K562 (cell line): ENCODE measurements around the gene SOWAHD. TPM values are rescaled to one million over a fixed set of nuclear protein-coding genes. Genes with fewer than 3 reads are reported as not detected.

Experiments used
- CC2D1A ChIP-seq: fragments of 450-650 bp; IDR thresholded peaks from 2 replicates; pipeline ENCODE4 v1.6.1; 2017; ENCODE audit warnings: mild to moderate bottlenecking
- KLF6 ChIP-seq: fragments of 250-450 bp; sonication (Bioruptor Pico); IDR thresholded peaks from 2 replicates; pipeline ENCODE4 v1.4.0; 2020; ENCODE audit warnings: mild to moderate bottlenecking, moderate library complexity, borderline replicate concordance
- MXI1 ChIP-seq: IDR thresholded peaks from 2 replicates; pipeline ENCODE4 v1.6.1; 2011; ENCODE audit warnings: low read depth, mild to moderate bottlenecking, improper control_type of control experiment, low read length
- NFRKB ChIP-seq: fragments of 450-650 bp; IDR thresholded peaks from 2 replicates; pipeline ENCODE4 v1.6.1; 2016; ENCODE audit warnings: low read depth
- SRSF7 ChIP-seq: fragments of 200-400 bp; formaldehyde crosslinking; optimal IDR thresholded peaks from 2 replicates; pipeline ENCODE3; 2017; ENCODE audit warnings: mild to moderate bottlenecking, low read depth, low read length
- TBL1XR1 ChIP-seq, 2 experiments: IDR thresholded peaks; 2 replicates each; pipeline ENCODE4 v1.6.1; 2012; ENCODE audit warnings: improper control_type of control experiment in 2 of 2, low read length in 2 of 2, mild to moderate bottlenecking in 1 of 2
- ZFPM2 ChIP-seq: fragments of 250-450 bp; sonication (Bioruptor Pico); IDR thresholded peaks from 2 replicates; pipeline ENCODE4 v1.5.1; 2022; ENCODE audit warnings: mild to moderate bottlenecking
- ZNF507 ChIP-seq: conservative IDR thresholded peaks from 2 replicates; pipeline ENCODE4 v1.6.1; 2017; ENCODE audit warnings: missing genetic modification characterization, missing compliant biosample characterization
- polyA plus RNA-seq, 8 experiments: library from polyadenylated mRNA; depleted of rRNA in 4 of 8; stranded (reverse) in 5 of 8; unstranded in 3 of 8; fragments of >200 nt; fragmentation: Nextera tagmentation in 2 of 8; fragmentation: Illumina TruSeq in 1 of 8; extraction: Ambion mirVana in 2 of 8; extraction: Trizol in 1 of 8; gene quantifications; 2 replicates each; pipeline versions ENCODE4 v1.2.1 to v1.2.3, GENCODE V29; 2011 to 2014; ENCODE audit warnings: inconsistent platforms in 1 of 8, missing spikeins in 1 of 8
- total RNA-seq, 7 experiments: library from RNA; depleted of rRNA in 6 of 7; stranded (reverse); fragments of >200 nt in 6 of 7; fragmentation: Illumina TruSeq in 2 of 7; extraction: Trizol in 2 of 7; gene quantifications; 2 replicates each; pipeline versions ENCODE4 v1.2.1 to v1.2.3, GENCODE V29; 2011 to 2021; ENCODE audit warnings: low replicate concordance in 1 of 7
- TF ChIP-seq, protein P1 (sequence below): fragments of 200-800 bp; sonication (Bioruptor generic); IDR thresholded peaks from 2 replicates; pipeline ENCODE4 v1.6.1; 2016; ENCODE audit warnings: missing genetic modification characterization, missing compliant biosample characterization
- TF ChIP-seq, protein P2 (sequence below): fragments of 250-450 bp; sonication (Bioruptor Pico); IDR thresholded peaks from 2 replicates; pipeline ENCODE4 v1.4.0; 2020
- TF ChIP-seq, protein P3 (sequence below): fragments of 450-650 bp; IDR thresholded peaks from 2 replicates; pipeline ENCODE4 v1.6.1; 2016; ENCODE audit warnings: mild to moderate bottlenecking, moderate library complexity

The SOWAHD gene
- total and polyA plus RNA-seq, 9 of the 15 experiments (the other 6 are each of a cell fraction or from before 2014, with no cell fraction given) = 0.13 to 0.29 TPM; not detected in 7

DNA sequence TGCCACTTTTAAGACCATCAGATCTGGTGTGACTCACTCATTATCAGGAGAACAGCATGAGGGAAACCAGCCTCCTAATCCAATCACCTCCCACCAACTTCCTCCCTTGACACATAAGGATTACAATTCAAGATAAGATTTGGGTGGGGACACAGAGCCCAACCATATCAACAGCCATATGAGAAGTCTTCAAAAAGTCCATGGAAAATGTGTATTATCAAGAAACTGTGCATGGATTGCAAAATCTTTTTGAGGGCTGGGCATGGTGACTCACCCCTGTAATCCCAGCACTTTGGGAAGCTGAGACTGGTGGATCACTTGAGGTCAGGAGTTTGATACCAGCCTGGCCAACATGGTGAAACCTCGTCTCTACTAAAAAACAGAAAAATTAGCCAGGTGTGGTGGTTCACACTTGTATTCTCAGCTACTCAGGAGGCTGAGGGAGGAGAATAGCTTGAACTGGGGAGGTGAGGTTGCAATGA lies 50.8 kb downstream of the SOWAHD start (continued):
- TF ChIP-seq, protein P1, sequence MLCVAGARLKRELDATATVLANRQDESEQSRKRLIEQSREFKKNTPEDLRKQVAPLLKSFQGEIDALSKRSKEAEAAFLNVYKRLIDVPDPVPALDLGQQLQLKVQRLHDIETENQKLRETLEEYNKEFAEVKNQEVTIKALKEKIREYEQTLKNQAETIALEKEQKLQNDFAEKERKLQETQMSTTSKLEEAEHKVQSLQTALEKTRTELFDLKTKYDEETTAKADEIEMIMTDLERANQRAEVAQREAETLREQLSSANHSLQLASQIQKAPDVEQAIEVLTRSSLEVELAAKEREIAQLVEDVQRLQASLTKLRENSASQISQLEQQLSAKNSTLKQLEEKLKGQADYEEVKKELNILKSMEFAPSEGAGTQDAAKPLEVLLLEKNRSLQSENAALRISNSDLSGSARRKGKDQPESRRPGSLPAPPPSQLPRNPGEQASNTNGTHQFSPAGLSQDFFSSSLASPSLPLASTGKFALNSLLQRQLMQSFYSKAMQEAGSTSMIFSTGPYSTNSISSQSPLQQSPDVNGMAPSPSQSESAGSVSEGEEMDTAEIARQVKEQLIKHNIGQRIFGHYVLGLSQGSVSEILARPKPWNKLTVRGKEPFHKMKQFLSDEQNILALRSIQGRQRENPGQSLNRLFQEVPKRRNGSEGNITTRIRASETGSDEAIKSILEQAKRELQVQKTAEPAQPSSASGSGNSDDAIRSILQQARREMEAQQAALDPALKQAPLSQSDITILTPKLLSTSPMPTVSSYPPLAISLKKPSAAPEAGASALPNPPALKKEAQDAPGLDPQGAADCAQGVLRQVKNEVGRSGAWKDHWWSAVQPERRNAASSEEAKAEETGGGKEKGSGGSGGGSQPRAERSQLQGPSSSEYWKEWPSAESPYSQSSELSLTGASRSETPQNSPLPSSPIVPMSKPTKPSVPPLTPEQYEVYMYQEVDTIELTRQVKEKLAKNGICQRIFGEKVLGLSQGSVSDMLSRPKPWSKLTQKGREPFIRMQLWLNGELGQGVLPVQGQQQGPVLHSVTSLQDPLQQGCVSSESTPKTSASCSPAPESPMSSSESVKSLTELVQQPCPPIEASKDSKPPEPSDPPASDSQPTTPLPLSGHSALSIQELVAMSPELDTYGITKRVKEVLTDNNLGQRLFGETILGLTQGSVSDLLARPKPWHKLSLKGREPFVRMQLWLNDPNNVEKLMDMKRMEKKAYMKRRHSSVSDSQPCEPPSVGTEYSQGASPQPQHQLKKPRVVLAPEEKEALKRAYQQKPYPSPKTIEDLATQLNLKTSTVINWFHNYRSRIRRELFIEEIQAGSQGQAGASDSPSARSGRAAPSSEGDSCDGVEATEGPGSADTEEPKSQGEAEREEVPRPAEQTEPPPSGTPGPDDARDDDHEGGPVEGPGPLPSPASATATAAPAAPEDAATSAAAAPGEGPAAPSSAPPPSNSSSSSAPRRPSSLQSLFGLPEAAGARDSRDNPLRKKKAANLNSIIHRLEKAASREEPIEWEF (CRISPR knock-in tag) = no peak
- no peak for TF ChIP-seq ZFPM2 (CRISPR knock-in tag)
- TF ChIP-seq TBL1XR1 (IDR thresholded peaks at IDR 0.05; ENCODE audit: low read length in 2 of 2) = peak in 1 of 2 experiments; percentile 83; a peak in 2 of 4 replicates
- no peak for TF ChIP-seq SRSF7
- no peak for TF ChIP-seq MXI1
- TF ChIP-seq, protein P2, sequence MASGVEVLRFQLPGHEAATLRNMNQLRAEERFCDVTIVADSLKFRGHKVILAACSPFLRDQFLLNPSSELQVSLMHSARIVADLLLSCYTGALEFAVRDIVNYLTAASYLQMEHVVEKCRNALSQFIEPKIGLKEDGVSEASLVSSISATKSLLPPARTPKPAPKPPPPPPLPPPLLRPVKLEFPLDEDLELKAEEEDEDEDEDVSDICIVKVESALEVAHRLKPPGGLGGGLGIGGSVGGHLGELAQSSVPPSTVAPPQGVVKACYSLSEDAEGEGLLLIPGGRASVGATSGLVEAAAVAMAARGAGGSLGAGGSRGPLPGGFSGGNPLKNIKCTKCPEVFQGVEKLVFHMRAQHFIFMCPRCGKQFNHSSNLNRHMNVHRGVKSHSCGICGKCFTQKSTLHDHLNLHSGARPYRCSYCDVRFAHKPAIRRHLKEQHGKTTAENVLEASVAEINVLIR (CRISPR knock-in tag) = no peak
- TF ChIP-seq KLF6 (CRISPR knock-in tag) = no peak
- TF ChIP-seq, protein P3, sequence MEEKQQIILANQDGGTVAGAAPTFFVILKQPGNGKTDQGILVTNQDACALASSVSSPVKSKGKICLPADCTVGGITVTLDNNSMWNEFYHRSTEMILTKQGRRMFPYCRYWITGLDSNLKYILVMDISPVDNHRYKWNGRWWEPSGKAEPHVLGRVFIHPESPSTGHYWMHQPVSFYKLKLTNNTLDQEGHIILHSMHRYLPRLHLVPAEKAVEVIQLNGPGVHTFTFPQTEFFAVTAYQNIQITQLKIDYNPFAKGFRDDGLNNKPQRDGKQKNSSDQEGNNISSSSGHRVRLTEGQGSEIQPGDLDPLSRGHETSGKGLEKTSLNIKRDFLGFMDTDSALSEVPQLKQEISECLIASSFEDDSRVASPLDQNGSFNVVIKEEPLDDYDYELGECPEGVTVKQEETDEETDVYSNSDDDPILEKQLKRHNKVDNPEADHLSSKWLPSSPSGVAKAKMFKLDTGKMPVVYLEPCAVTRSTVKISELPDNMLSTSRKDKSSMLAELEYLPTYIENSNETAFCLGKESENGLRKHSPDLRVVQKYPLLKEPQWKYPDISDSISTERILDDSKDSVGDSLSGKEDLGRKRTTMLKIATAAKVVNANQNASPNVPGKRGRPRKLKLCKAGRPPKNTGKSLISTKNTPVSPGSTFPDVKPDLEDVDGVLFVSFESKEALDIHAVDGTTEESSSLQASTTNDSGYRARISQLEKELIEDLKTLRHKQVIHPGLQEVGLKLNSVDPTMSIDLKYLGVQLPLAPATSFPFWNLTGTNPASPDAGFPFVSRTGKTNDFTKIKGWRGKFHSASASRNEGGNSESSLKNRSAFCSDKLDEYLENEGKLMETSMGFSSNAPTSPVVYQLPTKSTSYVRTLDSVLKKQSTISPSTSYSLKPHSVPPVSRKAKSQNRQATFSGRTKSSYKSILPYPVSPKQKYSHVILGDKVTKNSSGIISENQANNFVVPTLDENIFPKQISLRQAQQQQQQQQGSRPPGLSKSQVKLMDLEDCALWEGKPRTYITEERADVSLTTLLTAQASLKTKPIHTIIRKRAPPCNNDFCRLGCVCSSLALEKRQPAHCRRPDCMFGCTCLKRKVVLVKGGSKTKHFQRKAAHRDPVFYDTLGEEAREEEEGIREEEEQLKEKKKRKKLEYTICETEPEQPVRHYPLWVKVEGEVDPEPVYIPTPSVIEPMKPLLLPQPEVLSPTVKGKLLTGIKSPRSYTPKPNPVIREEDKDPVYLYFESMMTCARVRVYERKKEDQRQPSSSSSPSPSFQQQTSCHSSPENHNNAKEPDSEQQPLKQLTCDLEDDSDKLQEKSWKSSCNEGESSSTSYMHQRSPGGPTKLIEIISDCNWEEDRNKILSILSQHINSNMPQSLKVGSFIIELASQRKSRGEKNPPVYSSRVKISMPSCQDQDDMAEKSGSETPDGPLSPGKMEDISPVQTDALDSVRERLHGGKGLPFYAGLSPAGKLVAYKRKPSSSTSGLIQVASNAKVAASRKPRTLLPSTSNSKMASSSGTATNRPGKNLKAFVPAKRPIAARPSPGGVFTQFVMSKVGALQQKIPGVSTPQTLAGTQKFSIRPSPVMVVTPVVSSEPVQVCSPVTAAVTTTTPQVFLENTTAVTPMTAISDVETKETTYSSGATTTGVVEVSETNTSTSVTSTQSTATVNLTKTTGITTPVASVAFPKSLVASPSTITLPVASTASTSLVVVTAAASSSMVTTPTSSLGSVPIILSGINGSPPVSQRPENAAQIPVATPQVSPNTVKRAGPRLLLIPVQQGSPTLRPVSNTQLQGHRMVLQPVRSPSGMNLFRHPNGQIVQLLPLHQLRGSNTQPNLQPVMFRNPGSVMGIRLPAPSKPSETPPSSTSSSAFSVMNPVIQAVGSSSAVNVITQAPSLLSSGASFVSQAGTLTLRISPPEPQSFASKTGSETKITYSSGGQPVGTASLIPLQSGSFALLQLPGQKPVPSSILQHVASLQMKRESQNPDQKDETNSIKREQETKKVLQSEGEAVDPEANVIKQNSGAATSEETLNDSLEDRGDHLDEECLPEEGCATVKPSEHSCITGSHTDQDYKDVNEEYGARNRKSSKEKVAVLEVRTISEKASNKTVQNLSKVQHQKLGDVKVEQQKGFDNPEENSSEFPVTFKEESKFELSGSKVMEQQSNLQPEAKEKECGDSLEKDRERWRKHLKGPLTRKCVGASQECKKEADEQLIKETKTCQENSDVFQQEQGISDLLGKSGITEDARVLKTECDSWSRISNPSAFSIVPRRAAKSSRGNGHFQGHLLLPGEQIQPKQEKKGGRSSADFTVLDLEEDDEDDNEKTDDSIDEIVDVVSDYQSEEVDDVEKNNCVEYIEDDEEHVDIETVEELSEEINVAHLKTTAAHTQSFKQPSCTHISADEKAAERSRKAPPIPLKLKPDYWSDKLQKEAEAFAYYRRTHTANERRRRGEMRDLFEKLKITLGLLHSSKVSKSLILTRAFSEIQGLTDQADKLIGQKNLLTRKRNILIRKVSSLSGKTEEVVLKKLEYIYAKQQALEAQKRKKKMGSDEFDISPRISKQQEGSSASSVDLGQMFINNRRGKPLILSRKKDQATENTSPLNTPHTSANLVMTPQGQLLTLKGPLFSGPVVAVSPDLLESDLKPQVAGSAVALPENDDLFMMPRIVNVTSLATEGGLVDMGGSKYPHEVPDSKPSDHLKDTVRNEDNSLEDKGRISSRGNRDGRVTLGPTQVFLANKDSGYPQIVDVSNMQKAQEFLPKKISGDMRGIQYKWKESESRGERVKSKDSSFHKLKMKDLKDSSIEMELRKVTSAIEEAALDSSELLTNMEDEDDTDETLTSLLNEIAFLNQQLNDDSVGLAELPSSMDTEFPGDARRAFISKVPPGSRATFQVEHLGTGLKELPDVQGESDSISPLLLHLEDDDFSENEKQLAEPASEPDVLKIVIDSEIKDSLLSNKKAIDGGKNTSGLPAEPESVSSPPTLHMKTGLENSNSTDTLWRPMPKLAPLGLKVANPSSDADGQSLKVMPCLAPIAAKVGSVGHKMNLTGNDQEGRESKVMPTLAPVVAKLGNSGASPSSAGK = peak; percentile 58
- TF ChIP-seq ZNF507 (tag) = no peak
- TF ChIP-seq CC2D1A = peak; percentile 98
- no peak for TF ChIP-seq NFRKB
